HFF-Myc (cell line): Measurements from ENCODE around the gene TAGAP.
A peak's percentile ranks its signal among the peaks of the same experiment; 100 is the strongest.

Experiments
- DNase-seq: peaks from one replicate; pipeline ENCODE4 v3.0.0-alpha.2; 2011; ENCODE audit warnings: low read depth; ENCODE audit errors: extremely low read depth
- H3K4me3 ChIP-seq: replicated peaks from 2 replicates; pipeline ENCODE4 v1.5.1; 2011; ENCODE audit warnings: low read depth, mild to moderate bottlenecking, control low read depth, low read length
- CTCF ChIP-seq: IDR thresholded peaks from 2 replicates; pipeline ENCODE4 v1.5.1; 2012; ENCODE audit warnings: mild to moderate bottlenecking, low read depth, low read length, control low read depth; ENCODE audit errors: missing control alignments

TAGAP gene

GRCh38 chr6:159045801-159046200 lies 1.0 kb upstream of the TAGAP start:
- H3K4me3 ChIP-seq = no peak overlapping the region
- DNase-seq = no peak

GRCh38 chr6:159043947-159044346 lies 844 bp downstream of the TAGAP start:
- no peak overlapping the region for H3K4me3 ChIP-seq
- TF ChIP-seq CTCF = no peak
- no peak for DNase-seq

More at GRCh38 chr6:159045801-159046200, 1.0 kb upstream of the TAGAP start:
- no peak for TF ChIP-seq CTCF

GRCh38 chr6:159043251-159043650 lies 1.5 kb downstream of the TAGAP start:
- H3K4me3 ChIP-seq = no peak overlapping the region
- no peak for DNase-seq
- TF ChIP-seq CTCF = no peak

GRCh38 chr6:159042826-159043181 lies 2.0 kb downstream of the TAGAP start:
- H3K4me3 ChIP-seq = no peak overlapping the region
- TF ChIP-seq CTCF = no peak
- no peak for DNase-seq

- H3K4me3 ChIP-seq = no peak overlapping the region
- TF ChIP-seq CTCF = peak; percentile 97
- DNase-seq = peak; percentile 14
Measured at GRCh38 chr6:159042003-159042825, 2.6 kb downstream of the TAGAP start.

- DNase-seq = no peak
- TF ChIP-seq CTCF = no peak
- H3K4me3 ChIP-seq = no peak overlapping the region
Measured at GRCh38 chr6:159041181-159041580, 3.6 kb downstream of the TAGAP start.

- TF ChIP-seq CTCF = no peak
- no peak for DNase-seq
- no peak overlapping the region for H3K4me3 ChIP-seq
Measured at GRCh38 chr6:159039885-159040258, 4.9 kb downstream of the TAGAP start.
